GM18499 (cell line): Measurements from ENCODE around the gene ESPN.
"Not testable (repeated sequence)": the region's sequence is repeated elsewhere in the genome, so short reads cannot be mapped to it uniquely, and the experiment has no call there.

Source experiments
- ATAC-seq: cut with Tn5 transposase; IDR thresholded peaks from one replicate; pipeline ENCODE4 v1.9.1; 2021; ENCODE audit warnings: moderate number of reproducible peaks; ENCODE audit not compliant: insufficient read depth, unreplicated experiment

Gene ESPN

DNA sequence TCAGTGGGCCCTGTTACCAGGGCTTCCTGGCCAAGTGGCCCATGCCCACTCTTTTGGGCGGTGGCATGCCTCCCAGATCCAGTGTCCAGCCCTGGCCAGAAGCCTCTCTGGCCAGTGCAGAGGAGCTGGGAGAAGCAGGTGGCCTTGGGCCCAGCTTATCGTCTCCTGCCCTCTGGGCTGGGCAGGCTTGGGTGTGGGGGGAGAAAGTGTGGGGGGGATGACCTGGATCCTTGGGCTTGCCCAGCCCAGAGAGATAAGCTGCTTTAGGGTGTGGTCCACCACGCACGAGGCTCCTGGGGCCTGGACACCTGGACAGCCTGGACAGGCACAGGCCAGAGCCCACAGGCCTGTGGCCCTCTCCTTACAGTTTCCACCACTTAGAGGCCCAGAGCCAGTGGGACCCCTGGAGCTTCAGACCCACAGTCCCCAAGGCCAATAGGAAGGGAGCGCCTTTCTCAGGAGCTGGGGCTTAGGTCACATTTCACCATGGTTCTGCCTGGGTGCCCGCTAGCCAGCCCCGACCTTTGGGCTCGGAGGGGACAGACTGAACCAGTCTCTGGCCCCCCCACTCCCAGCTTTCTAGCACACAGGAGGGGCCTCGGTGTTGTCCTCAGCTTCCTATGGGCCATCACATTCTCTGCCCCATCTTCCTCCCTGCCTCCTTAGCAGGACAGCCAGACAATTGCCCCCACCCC is 1.8 kb downstream of the ESPN start:
- no peak for ATAC-seq

DNA sequence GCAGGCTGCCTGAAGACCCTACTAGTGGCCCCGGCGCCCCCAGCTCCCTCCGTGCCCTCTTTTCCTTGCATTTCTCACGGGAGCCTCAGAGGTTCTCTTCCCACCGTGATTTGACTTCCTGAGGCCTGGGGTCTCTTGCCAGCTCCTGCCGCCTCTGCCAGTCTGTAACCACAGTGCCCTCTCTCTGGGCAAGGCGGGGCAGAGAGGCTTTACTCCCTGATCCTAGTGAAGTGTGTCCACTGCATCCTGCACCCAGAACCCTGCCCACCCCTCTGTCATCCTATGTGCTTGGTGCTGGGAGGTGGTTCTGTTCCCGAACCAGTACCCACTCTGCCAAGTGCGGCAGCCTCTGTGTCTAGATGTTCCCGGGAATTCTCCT is 2.4 kb downstream of the ESPN start:
- no peak for ATAC-seq

DNA sequence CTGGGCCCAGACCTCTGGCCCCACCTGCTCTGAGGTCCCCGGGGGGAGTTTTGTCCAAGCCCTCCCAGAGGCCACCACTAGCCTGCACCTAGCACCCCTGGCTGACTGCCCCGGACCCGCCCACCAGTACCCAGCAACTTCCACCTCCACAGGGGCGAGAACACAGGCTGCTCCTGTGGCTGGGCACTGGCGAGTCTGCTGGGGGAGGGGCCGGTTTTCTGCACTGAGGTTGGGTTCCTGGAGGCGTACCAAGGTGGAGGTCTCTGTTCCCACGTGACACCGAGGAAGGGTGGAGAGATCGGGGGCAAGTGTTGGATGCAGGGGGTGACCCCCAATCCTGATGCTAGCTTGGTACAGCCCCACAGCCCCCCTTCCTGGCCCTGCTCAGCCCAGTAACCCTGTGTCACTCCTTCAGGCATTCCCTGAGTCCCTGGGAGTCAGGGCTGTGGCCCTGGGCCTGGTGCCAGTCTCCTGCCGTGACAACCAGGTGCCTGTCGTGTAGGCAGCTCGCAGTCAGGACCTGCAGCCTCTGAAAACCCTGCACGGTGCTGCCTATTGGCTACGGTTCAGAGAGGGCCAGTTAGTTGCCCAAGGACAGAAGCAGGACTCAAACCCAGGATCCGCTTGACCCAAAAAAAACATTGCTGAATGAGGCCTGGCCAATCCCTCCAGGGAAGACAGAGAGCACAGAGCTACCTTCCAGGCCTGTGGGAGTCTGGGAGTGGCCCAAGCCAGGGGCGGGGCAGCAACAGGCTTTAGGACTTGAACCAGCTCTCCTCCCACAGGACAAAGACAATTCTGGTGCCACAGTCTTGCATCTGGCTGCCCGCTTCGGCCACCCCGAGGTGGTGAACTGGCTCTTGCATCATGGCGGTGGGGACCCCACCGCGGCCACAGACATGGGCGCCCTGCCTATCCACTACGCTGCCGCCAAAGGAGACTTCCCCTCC is 3.1 kb downstream of the ESPN start:
- no peak for ATAC-seq

DNA sequence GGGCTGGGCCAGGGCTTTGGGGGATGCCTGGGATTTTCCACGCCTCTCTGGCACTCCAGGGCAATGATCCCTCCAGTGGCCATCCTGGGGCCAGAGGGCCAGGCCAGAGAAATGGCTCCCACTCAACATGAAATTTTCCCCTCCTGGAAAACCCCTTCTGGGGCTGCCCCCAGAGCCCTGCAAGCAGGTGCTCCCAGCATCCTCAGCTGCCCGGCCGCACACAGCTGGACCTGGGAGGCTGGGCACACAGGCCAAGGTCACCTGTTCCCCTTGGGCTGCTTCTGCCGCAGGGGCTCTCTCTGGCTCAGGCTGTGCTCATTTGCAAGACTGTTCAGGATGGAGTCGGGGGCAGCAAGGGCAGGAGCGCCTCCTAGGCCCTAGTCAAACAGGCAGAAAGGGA is 3.9 kb downstream of the ESPN start:
- ATAC-seq, result not testable (repeated sequence)

DNA sequence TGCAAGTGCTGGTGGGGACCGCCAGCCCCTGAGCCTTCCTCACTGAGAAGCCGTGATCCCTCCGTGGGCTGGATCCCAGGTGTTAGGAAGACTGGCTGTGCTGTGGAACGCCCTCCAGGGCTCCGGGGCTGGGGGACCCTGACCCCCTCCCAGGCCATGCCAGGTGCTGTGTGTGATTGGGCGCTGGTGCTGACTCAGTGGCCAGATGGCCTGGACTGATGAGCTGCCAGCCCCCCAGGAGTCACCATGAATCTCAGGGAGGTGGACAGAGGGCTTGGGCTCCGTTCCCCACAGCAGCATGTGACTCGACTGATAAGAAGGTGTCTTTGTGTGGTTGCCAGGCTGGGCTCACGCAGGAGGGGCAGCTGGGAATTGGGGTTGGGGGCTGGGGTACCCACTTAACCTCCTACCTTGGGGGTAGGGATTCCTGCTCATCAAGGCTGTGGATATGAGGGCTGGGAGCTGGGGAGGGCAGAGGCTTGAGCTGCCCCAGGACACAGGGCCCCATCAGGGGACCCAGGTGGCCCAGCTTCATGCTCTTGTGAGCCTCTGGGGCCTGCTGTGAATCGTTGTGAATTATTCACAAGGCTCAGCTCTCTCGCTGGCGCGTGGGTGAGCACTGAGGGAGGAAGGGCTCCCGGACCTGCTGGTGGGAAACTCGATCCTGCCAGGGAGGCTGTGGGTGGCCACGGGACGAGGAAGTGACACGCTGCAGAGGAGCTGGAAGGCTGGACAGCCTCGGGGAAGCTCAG is 5.3 kb downstream of the ESPN start:
- ATAC-seq, result not testable (repeated sequence)

DNA sequence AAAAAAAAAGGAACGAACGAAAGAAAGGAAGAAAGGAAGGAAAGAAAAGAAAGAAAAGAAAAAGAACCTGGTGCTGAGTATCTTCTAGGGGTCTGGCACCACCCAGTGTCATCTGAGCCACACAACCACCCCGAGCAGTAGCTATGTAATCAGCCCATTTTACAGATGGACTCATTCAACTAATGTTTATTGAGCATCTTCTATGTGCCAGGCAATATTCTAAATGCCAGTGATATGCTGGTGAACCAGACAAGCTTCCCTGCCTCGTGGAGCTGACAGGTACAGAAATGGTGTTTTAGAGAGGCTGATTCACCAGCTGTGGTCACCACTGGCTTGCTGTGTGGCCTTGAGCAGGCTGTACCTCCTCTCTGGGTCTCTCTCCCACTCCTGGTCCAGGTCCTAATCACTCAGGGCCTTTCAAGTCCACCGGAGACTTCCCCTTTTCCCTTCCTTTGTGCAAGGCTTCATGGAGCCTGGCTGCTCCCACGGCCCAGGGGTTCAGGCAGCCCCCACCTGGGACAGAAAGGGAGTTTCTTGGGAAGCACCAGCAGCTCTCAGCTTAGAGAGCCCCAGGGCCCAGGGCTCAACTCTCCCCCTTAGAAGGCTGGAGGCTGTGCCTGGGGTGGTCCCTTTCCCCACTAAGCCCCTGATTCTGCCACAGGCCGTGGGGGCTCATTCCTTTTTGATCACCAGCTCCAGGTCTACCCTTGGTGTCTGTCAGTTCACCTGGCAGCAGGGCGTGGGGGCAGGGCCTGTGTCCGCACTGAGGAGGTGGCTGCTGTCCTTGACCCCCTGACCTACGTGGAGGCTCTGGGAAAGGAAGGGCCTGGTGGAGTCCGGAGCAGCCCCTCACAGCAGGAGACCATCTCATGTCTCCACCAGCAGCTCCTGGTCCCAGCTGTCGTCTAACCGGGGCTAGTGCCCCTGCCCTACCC is 7.3 kb downstream of the ESPN start:
- not testable (repeated sequence) for ATAC-seq

DNA sequence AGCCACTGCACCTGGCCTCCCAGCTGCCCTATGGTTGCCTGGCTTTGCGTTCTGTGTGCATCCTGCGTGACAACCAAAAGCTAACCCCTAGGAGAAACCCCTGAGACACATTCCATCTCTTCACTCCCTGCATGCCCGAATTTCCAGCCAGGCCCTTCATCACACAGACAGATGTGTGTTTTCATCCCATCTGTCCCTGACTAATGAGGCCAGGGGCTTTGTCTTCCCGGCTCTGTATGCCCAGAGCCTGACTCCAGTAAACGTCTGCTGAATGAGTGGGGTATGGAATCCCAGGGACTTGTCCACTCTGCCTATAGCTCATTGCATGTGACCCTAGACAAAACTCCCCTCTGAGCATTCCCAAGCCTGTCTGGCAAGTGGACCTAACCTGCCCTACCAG is 9.6 kb downstream of the ESPN start:
- ATAC-seq, result no peak

DNA sequence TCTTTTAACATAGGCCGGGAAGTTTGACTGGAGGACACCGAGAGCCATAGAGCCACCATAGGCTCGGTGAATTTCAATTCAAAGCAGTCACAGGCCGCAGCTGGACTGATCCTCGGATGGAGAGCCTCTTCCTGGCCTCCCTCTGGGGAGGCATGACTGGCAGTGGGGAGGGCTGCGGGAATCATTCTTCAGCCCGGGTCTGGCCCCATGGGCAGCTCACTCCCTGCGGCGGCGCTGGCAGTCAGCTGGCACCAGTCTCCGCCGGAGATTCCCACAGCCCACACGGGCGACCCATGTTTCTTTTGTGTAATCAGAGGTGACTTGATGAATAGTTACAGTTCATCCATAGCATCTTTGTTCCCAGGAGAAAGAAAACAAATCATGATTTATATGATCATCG is 10.6 kb downstream of the ESPN start:
- ATAC-seq, result no peak

DNA sequence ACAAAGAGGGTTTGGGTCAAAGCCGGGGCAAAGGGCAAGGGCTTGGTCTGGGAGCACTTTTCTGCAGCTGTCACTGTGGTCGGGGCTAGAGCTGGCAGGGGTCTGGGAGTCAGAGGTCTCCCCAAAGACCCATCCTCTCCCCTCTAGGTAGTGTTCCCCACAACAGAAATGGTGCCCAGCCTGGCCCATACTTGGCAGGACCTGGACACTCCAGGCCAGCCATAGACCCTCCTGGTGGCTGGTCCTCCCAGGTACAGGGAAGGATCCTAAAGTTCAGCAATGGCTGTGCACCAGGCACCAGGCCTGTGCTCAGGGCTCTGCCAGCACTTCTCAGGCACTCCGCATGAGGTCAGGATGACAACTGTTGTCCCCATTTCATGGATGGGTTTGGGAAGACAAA is 11.0 kb downstream of the ESPN start:
- no peak for ATAC-seq

DNA sequence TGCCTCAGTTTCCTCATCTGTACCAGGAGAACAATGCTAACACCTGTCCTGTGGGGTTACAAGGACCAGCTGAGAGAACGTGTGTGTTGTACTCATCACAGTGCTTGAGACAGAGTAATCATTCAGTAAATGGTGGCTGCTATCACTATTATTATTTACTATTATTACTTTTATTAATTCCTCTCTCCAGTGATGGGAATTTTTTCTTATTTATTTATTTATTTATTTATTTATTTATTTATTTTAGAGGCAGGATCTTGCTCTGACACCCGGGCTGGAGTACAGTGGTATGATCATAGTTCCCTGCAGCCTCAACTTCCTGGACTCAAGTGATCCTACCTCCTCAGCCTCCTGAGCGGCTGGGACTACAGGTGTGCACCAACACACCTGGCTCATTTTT is 11.7 kb downstream of the ESPN start:
- ATAC-seq, result not testable (repeated sequence)

DNA sequence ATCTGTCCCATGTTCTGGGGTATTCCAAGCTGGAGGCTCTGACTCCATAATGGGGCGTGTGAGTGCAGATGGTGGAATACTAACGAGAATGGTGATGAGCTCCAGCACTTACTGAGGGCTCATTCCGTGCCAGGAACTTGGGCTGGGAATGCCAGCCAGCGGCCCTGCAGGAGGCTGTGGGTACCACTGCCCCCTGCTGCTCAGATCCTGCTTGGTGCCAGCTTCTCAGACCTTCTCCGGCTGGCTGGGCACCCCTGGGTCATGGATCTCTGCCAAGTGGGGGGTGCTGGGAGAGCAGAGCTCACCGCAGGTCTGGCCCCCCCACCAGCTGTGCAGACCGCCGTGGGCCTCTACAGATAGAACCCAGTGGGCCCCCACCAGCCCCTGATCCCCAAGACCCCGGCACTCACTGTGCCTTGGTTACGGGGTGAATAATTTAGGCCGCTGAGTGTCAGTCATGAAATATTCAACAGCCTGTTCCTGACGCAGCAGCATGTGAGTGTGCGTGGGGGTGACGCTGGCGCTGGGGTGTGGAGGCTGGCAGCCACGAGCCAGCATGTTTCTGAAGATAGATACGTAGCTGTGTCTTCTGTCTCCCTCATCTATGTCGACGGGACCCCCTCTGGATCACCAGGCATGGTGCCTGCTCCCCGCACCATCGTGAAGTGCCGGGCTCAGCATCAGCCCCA is 12.6 kb downstream of the ESPN start:
- ATAC-seq, result not testable (repeated sequence)

DNA sequence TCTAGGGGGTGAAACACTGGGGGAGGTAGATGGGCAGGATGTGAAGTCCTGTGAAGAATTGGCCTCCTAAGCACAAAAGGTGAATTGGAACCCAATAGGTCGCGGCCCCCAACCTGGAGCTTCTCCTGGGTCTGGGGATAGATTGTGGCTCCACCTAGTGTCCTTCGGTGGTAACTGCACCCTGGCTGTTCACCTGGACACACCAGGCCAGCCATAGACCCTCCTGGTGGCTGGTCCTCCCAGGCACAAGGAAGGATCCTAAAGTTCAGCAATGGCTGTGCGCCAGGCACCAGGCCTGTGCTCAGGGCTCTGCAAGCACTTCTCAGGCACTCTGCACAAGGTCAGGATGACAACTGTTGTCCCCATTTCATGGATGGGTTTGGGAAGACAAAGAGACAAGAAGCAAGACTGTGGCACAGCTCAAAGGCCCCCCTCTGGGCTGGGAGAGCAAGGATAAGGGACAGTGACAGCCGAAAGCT is 13.5 kb downstream of the ESPN start:
- no peak for ATAC-seq

DNA sequence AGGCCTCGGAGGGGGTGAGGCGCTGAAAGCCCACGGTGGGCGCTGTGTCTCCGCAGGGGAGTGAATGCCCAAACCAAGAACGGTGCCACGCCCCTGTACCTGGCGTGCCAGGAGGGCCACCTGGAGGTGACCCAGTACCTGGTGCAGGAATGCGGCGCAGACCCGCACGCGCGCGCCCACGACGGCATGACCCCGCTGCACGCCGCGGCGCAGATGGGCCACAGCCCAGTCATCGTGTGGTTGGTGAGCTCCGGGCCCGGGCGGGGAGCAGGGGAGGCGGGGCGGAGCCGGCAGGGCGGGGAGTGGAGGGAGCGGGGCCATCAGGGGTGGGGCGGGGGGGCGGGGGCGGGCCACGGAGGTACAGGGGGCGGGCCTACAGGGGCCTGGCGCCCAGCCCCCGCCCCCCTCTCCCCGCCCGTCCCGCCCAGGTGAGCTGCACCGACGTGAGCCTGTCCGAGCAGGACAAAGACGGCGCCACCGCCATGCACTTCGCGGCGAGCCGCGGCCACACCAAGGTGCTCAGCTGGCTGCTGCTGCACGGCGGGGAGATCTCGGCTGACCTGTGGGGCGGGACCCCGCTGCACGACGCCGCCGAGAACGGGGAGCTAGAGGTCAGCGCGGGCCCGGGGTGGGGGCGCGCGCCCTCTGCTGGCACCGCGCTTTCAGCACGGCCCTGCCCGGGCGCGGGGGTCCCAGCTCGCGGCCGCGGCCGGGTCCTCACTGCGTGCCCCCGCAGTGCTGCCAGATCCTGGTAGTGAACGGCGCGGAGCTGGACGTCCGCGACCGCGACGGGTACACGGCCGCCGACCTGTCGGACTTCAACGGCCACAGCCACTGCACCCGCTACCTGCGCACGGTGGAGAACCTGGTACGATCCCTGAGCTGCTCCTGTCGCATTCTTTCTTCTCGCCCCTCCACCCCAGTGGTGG is 15.9 kb downstream of the ESPN start:
- ATAC-seq, result no peak

DNA sequence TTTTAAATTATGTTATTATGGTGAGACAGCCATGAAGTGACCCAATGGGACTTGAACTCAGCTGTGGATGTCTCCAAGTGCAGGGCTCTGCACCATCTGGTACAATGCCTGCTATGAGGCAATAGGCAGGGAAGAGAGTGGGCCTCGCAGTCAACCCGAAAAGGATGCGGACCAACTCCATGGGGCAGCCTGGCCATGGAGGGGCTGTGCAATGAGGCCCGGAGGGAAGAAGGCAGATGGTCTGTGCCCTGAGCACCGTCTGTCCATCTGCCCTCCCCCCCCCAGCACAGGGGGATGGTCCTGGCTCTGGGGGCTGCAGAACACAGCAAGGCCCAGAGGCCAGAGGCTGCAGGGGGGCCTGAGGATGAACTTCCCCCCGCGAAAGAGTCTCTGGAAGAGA is 17.0 kb downstream of the ESPN start:
- ATAC-seq, result no peak

DNA sequence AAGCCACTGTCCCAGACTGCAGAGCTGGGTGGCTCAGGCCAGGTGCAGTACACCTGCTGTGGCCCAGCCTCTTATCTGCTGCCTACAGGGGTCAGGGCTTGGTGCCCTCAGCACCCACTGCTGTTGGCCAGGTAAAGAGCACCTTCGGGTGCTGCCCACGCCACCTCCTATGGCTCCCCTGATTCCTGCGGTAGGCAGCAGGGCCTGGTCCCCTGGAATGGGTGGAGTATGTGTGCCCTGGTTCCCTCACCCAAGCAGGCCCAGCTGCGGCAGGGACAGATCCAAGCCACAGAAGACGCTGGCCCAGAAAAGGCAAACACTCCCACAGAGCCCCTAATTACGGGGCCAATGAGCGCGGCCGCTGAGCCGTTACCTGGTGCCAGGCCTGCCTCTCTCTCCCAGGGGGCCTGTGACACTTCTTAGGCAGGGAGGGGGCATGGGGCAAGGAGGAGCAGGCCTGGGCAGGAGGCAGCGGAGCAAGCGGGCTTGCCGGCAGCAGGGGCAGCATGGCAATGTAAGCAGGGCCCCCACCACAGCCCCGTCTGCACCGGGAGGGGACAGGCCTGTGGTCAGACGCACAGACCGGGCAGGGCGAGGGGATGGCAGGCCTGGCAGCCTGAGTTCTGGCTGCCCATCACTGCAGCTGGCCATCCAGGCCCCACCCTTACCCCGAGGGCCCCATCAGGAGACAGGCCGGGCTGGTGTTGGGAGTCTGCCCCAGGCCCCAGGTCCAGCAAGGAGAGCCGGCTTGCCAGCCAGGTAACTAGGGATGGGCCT is 19.0 kb downstream of the ESPN start:
- ATAC-seq, result no peak

DNA sequence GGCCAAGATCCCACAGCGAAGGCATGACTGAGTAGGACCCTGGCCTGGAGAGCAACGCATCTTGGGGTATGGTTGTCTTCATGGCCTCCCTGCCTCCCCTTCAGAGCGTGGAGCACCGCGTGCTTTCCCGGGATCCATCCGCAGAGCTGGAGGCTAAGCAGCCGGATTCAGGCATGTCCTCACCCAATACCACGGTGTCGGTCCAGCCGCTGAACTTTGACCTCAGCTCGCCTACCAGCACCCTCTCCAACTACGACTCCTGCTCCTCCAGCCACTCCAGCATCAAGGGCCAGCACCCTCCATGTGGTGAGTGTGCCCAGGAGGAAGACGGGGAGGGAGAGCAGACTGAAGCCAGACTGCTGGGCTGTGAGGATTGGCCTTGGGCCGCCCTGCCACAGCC is 19.8 kb downstream of the ESPN start:
- no peak for ATAC-seq

DNA sequence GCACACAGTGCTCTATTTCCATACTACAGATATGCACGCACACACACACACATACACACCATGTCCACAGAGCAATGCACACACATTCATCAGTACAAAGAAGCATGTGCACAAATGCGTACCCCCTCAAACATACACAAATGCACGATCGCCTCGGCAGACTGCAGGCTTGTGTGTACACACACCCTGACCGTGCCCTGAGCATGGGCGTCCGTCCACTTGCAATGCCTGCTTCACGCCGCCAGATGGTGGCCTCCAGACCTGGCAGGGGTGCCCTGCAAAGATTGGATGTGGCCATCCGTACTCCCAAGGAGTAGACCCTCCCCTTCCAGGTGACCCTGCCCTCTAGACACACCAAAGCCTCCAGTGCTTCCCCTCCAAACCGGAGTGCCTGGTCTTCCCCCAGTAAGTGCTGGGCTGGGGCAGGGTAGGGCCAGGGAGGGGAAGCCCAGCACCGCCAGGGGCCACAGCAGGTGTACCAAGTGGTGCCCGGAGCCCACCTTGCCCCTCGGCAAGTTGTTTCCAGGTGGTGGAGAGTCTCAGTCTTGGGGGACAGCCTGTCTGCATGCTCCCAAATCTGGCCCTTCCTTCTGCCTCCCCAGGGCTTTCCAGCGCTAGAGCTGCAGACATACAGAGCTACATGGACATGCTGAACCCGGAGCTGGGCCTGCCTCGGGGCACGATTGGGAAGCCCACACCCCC is 20.6 kb downstream of the ESPN start:
- no peak for ATAC-seq
